ENCODE data around the gene NUMA1.

- TF ChIP-seq, protein P1, sequence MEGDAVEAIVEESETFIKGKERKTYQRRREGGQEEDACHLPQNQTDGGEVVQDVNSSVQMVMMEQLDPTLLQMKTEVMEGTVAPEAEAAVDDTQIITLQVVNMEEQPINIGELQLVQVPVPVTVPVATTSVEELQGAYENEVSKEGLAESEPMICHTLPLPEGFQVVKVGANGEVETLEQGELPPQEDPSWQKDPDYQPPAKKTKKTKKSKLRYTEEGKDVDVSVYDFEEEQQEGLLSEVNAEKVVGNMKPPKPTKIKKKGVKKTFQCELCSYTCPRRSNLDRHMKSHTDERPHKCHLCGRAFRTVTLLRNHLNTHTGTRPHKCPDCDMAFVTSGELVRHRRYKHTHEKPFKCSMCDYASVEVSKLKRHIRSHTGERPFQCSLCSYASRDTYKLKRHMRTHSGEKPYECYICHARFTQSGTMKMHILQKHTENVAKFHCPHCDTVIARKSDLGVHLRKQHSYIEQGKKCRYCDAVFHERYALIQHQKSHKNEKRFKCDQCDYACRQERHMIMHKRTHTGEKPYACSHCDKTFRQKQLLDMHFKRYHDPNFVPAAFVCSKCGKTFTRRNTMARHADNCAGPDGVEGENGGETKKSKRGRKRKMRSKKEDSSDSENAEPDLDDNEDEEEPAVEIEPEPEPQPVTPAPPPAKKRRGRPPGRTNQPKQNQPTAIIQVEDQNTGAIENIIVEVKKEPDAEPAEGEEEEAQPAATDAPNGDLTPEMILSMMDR (IDR thresholded peaks at IDR 0.05) = no peak
- TF ChIP-seq, protein P2, sequence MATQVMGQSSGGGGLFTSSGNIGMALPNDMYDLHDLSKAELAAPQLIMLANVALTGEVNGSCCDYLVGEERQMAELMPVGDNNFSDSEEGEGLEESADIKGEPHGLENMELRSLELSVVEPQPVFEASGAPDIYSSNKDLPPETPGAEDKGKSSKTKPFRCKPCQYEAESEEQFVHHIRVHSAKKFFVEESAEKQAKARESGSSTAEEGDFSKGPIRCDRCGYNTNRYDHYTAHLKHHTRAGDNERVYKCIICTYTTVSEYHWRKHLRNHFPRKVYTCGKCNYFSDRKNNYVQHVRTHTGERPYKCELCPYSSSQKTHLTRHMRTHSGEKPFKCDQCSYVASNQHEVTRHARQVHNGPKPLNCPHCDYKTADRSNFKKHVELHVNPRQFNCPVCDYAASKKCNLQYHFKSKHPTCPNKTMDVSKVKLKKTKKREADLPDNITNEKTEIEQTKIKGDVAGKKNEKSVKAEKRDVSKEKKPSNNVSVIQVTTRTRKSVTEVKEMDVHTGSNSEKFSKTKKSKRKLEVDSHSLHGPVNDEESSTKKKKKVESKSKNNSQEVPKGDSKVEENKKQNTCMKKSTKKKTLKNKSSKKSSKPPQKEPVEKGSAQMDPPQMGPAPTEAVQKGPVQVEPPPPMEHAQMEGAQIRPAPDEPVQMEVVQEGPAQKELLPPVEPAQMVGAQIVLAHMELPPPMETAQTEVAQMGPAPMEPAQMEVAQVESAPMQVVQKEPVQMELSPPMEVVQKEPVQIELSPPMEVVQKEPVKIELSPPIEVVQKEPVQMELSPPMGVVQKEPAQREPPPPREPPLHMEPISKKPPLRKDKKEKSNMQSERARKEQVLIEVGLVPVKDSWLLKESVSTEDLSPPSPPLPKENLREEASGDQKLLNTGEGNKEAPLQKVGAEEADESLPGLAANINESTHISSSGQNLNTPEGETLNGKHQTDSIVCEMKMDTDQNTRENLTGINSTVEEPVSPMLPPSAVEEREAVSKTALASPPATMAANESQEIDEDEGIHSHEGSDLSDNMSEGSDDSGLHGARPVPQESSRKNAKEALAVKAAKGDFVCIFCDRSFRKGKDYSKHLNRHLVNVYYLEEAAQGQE (IDR thresholded peaks at IDR 0.05; ENCODE audit: insufficient read depth in 1 of 2, low read depth in 2 of 2, low read length in 1 of 2) = no peak
- TF ChIP-seq POLR2AphosphoS5 (IDR thresholded peaks at IDR 0.05; ENCODE audit: low read depth, low read length) = no peak
Observed at GRCh38 chr11:71999798-72000197, 80.5 kb downstream of the NUMA1 start.
